ENCODE results near the gene LPP.

DNA sequence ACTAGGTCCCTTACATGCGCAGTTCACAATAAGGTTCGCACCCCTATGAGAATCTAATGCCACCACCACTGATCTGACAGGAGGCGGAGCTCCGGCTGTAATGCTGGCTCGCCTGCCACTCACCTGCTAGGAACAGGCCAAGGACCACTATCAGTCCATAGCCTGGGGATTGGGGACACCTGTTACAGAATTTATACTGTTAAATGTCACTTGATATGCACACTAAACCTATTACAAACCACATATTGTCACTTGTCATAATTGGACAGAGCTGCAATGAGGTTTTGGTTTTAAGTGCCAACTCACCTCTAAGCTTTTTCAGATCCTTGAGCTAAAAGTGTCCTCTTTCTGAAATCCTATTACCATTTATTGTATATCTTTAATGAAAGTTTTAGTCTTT, 509.9 kb downstream of the LPP start:
- TF ChIP-seq, protein P1, sequence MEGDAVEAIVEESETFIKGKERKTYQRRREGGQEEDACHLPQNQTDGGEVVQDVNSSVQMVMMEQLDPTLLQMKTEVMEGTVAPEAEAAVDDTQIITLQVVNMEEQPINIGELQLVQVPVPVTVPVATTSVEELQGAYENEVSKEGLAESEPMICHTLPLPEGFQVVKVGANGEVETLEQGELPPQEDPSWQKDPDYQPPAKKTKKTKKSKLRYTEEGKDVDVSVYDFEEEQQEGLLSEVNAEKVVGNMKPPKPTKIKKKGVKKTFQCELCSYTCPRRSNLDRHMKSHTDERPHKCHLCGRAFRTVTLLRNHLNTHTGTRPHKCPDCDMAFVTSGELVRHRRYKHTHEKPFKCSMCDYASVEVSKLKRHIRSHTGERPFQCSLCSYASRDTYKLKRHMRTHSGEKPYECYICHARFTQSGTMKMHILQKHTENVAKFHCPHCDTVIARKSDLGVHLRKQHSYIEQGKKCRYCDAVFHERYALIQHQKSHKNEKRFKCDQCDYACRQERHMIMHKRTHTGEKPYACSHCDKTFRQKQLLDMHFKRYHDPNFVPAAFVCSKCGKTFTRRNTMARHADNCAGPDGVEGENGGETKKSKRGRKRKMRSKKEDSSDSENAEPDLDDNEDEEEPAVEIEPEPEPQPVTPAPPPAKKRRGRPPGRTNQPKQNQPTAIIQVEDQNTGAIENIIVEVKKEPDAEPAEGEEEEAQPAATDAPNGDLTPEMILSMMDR (IDR thresholded peaks at IDR 0.05; ENCODE audit: low read length): no peak
- no peak for TF ChIP-seq EZH2 (optimal IDR thresholded peaks at IDR 0.05; ENCODE audit: low read depth, low read length)
- TF ChIP-seq EZH2phosphoT487 (IDR thresholded peaks at IDR 0.05; ENCODE audit: low read length): no peak

All from MM.1S (cell line).